Fibroblast of lung (primary cell): Measurements from ENCODE around the gene MACROD2.

ENCODE experiments used
- EZH2 ChIP-seq: IDR thresholded peaks from 2 replicates; pipeline ENCODE4 v1.5.1; 2012; ENCODE audit warnings: low read length, control low read depth, mild to moderate bottlenecking; ENCODE audit errors: missing control alignments
- TF ChIP-seq, protein P1 (sequence below), 2 donors: IDR thresholded peaks in 1 of 2; conservative IDR thresholded peaks in 1 of 2; 1 replicate in 1 of 2; 2 replicates in 1 of 2; pipeline ENCODE4 v1.5.1; 2011 to 2012; ENCODE audit warnings: low read length in 2 of 2, control low read depth in 1 of 2, inconsistent platforms in 1 of 2, low read depth in 1 of 2, mild to moderate bottlenecking in 1 of 2

GRCh38 chr20:14341801-14342200 lies 346.5 kb downstream of the MACROD2 start:
- TF ChIP-seq, protein P1, sequence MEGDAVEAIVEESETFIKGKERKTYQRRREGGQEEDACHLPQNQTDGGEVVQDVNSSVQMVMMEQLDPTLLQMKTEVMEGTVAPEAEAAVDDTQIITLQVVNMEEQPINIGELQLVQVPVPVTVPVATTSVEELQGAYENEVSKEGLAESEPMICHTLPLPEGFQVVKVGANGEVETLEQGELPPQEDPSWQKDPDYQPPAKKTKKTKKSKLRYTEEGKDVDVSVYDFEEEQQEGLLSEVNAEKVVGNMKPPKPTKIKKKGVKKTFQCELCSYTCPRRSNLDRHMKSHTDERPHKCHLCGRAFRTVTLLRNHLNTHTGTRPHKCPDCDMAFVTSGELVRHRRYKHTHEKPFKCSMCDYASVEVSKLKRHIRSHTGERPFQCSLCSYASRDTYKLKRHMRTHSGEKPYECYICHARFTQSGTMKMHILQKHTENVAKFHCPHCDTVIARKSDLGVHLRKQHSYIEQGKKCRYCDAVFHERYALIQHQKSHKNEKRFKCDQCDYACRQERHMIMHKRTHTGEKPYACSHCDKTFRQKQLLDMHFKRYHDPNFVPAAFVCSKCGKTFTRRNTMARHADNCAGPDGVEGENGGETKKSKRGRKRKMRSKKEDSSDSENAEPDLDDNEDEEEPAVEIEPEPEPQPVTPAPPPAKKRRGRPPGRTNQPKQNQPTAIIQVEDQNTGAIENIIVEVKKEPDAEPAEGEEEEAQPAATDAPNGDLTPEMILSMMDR (conservative IDR thresholded peaks at IDR 0.05 in 1 of 2, IDR thresholded peaks at IDR 0.05 in 1 of 2; ENCODE audit: low read depth in 1 of 2, low read length in 2 of 2), result no peak
- TF ChIP-seq EZH2, result no peak
